OCI-LY3 (cell line): Measurements from ENCODE around the gene OPHN1.
"Not testable (repeated sequence)": the region's sequence is repeated elsewhere in the genome, so short reads cannot be mapped to it uniquely, and the experiment has no call there.

Source experiments
- H2AFZ ChIP-seq: fragments of 200-600, 300-600 bp; shearing (Covaris generic); 2 replicates; pipeline ENCODE4 v1.6.0; 2014; ENCODE audit warnings: antibody characterized with exemption, low read depth, low read length
- H3K27ac ChIP-seq: fragments of 200-600, 300-600 bp; sonication (generic); 2 replicates; pipeline ENCODE4 v1.5.1; 2014; ENCODE audit warnings: mild to moderate bottlenecking, low read length, moderate library complexity, mixed read lengths
- H3K27me3 ChIP-seq: fragments of 200-600, 300-600 bp; sonication (generic); 2 replicates; pipeline ENCODE4 v1.6.1; 2014; ENCODE audit warnings: low read depth, low read length, mixed read lengths
- H3K36me3 ChIP-seq: fragments of 200-600, 300-600 bp; sonication (generic); replicated peaks from 2 replicates; pipeline ENCODE3; 2014; ENCODE audit warnings: low read depth, low read length, mixed read lengths
- H3K4me1 ChIP-seq: fragments of 300-600, 200-600 bp; sonication (generic); 2 replicates; pipeline ENCODE4 v1.6.1; 2014; ENCODE audit warnings: low read length, mixed read lengths
- H3K4me2 ChIP-seq: fragments of 200-600, 300-600 bp; sonication (generic); 2 replicates; pipeline ENCODE4 v1.6.1; 2014; ENCODE audit warnings: low read length, mixed read lengths
- H3K4me3 ChIP-seq: fragments of 300-600, 200-600 bp; sonication (generic); 2 replicates; pipeline ENCODE4 v1.5.1; 2014; ENCODE audit warnings: antibody characterized with exemption, mild to moderate bottlenecking, low read length, moderate library complexity
- H3K79me2 ChIP-seq: fragments of 300-600, 200-600 bp; shearing (Covaris generic); 2 replicates; pipeline ENCODE4 v1.6.1; 2014; ENCODE audit warnings: mild to moderate bottlenecking, low read length, mixed read lengths
- H3K9ac ChIP-seq: fragments of 300-600, 200-600 bp; shearing (Covaris generic); 2 replicates; pipeline ENCODE4 v1.6.0; 2014; ENCODE audit warnings: mild to moderate bottlenecking, low read length, moderate library complexity
- H3K9me3 ChIP-seq: fragments of 200-600, 300-600 bp; shearing (Covaris generic); 2 replicates; pipeline ENCODE4 v1.6.1; 2014; ENCODE audit warnings: low read length, mixed read lengths; ENCODE audit not compliant: insufficient read depth
- H4K20me1 ChIP-seq: fragments of 200-600, 300-600 bp; sonication (generic); 2 replicates; pipeline ENCODE4 v1.6.1; 2016; ENCODE audit warnings: low read length, mixed read lengths; ENCODE audit not compliant: insufficient read depth
- CTCF ChIP-seq: fragments of 200-600, 300-600 bp; sonication (generic); IDR thresholded peaks from 2 replicates; pipeline ENCODE4 v1.5.1; 2014; ENCODE audit warnings: antibody characterized with exemption, low read length, low read depth
- EZH2phosphoT487 ChIP-seq: fragments of 200-600 bp; shearing (Covaris generic); IDR thresholded peaks from 2 replicates; pipeline ENCODE4 v1.6.1; 2018; ENCODE audit warnings: antibody characterized with exemption, mixed run types, low read depth

The OPHN1 gene

GRCh38 chrX:68079961-68080360 is 353.3 kb downstream of the OPHN1 start:
- H4K20me1 ChIP-seq = no peaks in the 10 kb centered on the region
- no peaks in the 10 kb centered on the region for H3K9me3 ChIP-seq
- H3K4me3 ChIP-seq = no peak overlapping the region
- H3K36me3 ChIP-seq = no peaks in the 10 kb centered on the region
- H3K9ac ChIP-seq = no peak overlapping the region
- H3K4me2 ChIP-seq = no peak overlapping the region
- no peaks in the 10 kb centered on the region for H3K4me1 ChIP-seq
- H3K27me3 ChIP-seq = no peaks in the 10 kb centered on the region
- TF ChIP-seq CTCF (no peak), EZH2phosphoT487 (no peak)
- H3K79me2 ChIP-seq = no peaks in the 10 kb centered on the region
- H2AFZ ChIP-seq = no peak overlapping the region
- no peak overlapping the region for H3K27ac ChIP-seq

- not testable (repeated sequence) for H3K9me3 ChIP-seq, H3K4me2 ChIP-seq, H3K36me3 ChIP-seq, H3K79me2 ChIP-seq, H3K9ac ChIP-seq, H3K4me1 ChIP-seq, H3K27ac ChIP-seq, H3K4me3 ChIP-seq, H2AFZ ChIP-seq, H3K27me3 ChIP-seq, H4K20me1 ChIP-seq
Observed at GRCh38 chrX:68078801-68079200, 354.5 kb downstream of the OPHN1 start.

- no peak overlapping the region for H2AFZ ChIP-seq
- H3K9ac ChIP-seq = no peak overlapping the region
- no peak overlapping the region for H3K27ac ChIP-seq
- no peaks in the 10 kb centered on the region for H3K9me3 ChIP-seq
- H3K4me3 ChIP-seq = no peak overlapping the region
- H3K4me2 ChIP-seq = no peak overlapping the region
- no peaks in the 10 kb centered on the region for H3K4me1 ChIP-seq
- H3K36me3 ChIP-seq = no peaks in the 10 kb centered on the region
- H3K79me2 ChIP-seq = no peaks in the 10 kb centered on the region
- no peak for TF ChIP-seq EZH2phosphoT487
- no peak for TF ChIP-seq CTCF
- H3K27me3 ChIP-seq = no peaks in the 10 kb centered on the region
- no peaks in the 10 kb centered on the region for H4K20me1 ChIP-seq
Observed at GRCh38 chrX:68077378-68077777, 355.9 kb downstream of the OPHN1 start.

GRCh38 chrX:68072041-68072440 is 361.3 kb downstream of the OPHN1 start:
- H3K9me3 ChIP-seq = no peaks in the 10 kb centered on the region
- no peak overlapping the region for H2AFZ ChIP-seq
- H3K27me3 ChIP-seq = no peaks in the 10 kb centered on the region
- no peak overlapping the region for H3K27ac ChIP-seq
- no peaks in the 10 kb centered on the region for H3K79me2 ChIP-seq
- H4K20me1 ChIP-seq = no peaks in the 10 kb centered on the region
- no peak overlapping the region for H3K4me3 ChIP-seq
- H3K4me2 ChIP-seq = no peak overlapping the region
- TF ChIP-seq EZH2phosphoT487 (no peak), CTCF (no peak)
- H3K4me1 ChIP-seq = no peaks in the 10 kb centered on the region
- no peaks in the 10 kb centered on the region for H3K36me3 ChIP-seq
- H3K9ac ChIP-seq = no peak overlapping the region

- H3K36me3 ChIP-seq, H3K27me3 ChIP-seq, H3K79me2 ChIP-seq, H3K27ac ChIP-seq, H3K9me3 ChIP-seq, H2AFZ ChIP-seq, H3K4me2 ChIP-seq, H4K20me1 ChIP-seq, H3K9ac ChIP-seq, H3K4me3 ChIP-seq: not testable (repeated sequence)
- H3K4me1 ChIP-seq = peaks cover 10% of the 10 kb centered on the region
Observed at GRCh38 chrX:68070119-68070518, 363.2 kb downstream of the OPHN1 start.
